Neural cell (in vitro differentiated cells): ENCODE results near the gene TRMT10B.

Experiments
- CTCF ChIP-seq: fragments of 450-650 bp; IDR thresholded peaks from 2 replicates; pipeline ENCODE4 v1.5.1; 2014; ENCODE audit warnings: antibody characterized with exemption, mild to moderate bottlenecking, moderate library complexity; ENCODE audit not compliant: poor library complexity, severe bottlenecking
- POLR2AphosphoS5 ChIP-seq: IDR thresholded peaks from 2 replicates; pipeline ENCODE4 v1.6.1; 2012
- REST ChIP-seq: IDR thresholded peaks from 2 replicates; pipeline ENCODE4 v1.6.1; 2012; ENCODE audit warnings: borderline replicate concordance

- TF ChIP-seq REST (no peak), CTCF (no peak), POLR2AphosphoS5 (no peak)
These were observed 45.1 kb downstream of the TRMT10B start for GRCh38 chr9:37798677-37799076.
